Spinal cord (tissue), 10 donors: Measurements from ENCODE around the gene ERBB4. TPM values are rescaled to one million over a fixed set of nuclear protein-coding genes. Genes with fewer than 3 reads are reported as not detected.

ENCODE experiments used
- DNase-seq, 6 donors: peaks; one replicate each; pipeline versions ENCODE4 v3.0.0 to v3.0.0-alpha.2; 2013 to 2015; ENCODE audit warnings: low spot score in 6 of 6, low read depth in 4 of 6
- H3K27ac ChIP-seq: one replicate; pipeline ENCODE4 v1.5.1; 2013; ENCODE audit warnings: low read depth, low read length, control low read depth
- H3K27me3 ChIP-seq: one replicate; pipeline ENCODE4 v1.6.1; 2013; ENCODE audit warnings: low read length; ENCODE audit not compliant: control insufficient read depth, insufficient read depth
- H3K36me3 ChIP-seq: one replicate; pipeline ENCODE4 v1.6.1; 2013; ENCODE audit warnings: low read length; ENCODE audit not compliant: control insufficient read depth, insufficient read depth
- H3K4me1 ChIP-seq: one replicate; pipeline ENCODE4 v1.6.1; 2013; ENCODE audit warnings: low read length; ENCODE audit not compliant: control insufficient read depth, insufficient read depth
- H3K4me3 ChIP-seq: one replicate; pipeline ENCODE4 v1.5.1; 2013; ENCODE audit warnings: low read depth, low read length, control low read depth
- H3K9me3 ChIP-seq: one replicate; pipeline ENCODE4 v1.6.1; 2013; ENCODE audit warnings: low read length; ENCODE audit not compliant: control insufficient read depth, insufficient read depth
- WGBS: methylation state at CpG from one replicate; pipeline ENCODE4 v1.1.5; 2013; ENCODE audit warnings: missing lambda C conversion rate; ENCODE audit not compliant: insufficient coverage; 5-methylcytosine and 5-hydroxymethylcytosine counted together
- polyA plus RNA-seq, 2 donors: library from polyadenylated mRNA; unstranded; fragments of 120-200 nt; gene quantifications; one replicate each; pipeline ENCODE4 v1.2.1, GENCODE V29; 2013; ENCODE audit not compliant: insufficient read length in 2 of 2
- total RNA-seq, 2 donors: library from RNA; depleted of rRNA in 1 of 2; stranded (reverse); fragments of 120-200 nt in 1 of 2; fragments of >200 nt in 1 of 2; gene quantifications; one replicate each; pipeline versions ENCODE4 v1.2.3 to v1.2.4, GENCODE V29; 2013 to 2014
- donor health status: healthy.

Gene ERBB4
- total and polyA plus RNA-seq, 4 donors: 14.4 to 41.7 (median 20.8) TPM

- Histone ChIP-seq H3K4me1 (no peaks in the 10 kb centered on the region), H3K36me3 (no peaks in the 10 kb centered on the region), H3K27ac (no peak overlapping the region), H3K9me3 (no peaks in the 10 kb centered on the region), H3K27me3 (no peaks in the 10 kb centered on the region), H3K4me3 (no peak overlapping the region)
- no peak for DNase-seq
Observed at GRCh38 chr2:211860224-211860623, 678.4 kb downstream of the ERBB4 start.

- no peaks in the 10 kb centered on the region for H3K36me3 ChIP-seq
- no peak overlapping the region for H3K27ac ChIP-seq
- H3K9me3 ChIP-seq: no peaks in the 10 kb centered on the region
- H3K27me3 ChIP-seq: no peaks in the 10 kb centered on the region
- no peaks in the 10 kb centered on the region for H3K4me1 ChIP-seq
- no peak for DNase-seq
- no peak overlapping the region for H3K4me3 ChIP-seq
- WGBS: no CpG with 5 or more reads among the region's 3 CpGs
Observed at GRCh38 chr2:211854832-211855231, 683.8 kb downstream of the ERBB4 start.

GRCh38 chr2:211846714-211847113, 691.9 kb downstream of the ERBB4 start:
- 60% methylated on average over 1 of the region's 1 CpG for WGBS
- no peak overlapping the region for H3K27ac ChIP-seq
- H3K4me1 ChIP-seq: no peaks in the 10 kb centered on the region
- no peaks in the 10 kb centered on the region for H3K36me3 ChIP-seq
- DNase-seq: peak in 1 of 6 donors; percentile 29
- no peak overlapping the region for H3K4me3 ChIP-seq
- no peaks in the 10 kb centered on the region for H3K27me3 ChIP-seq
- no peaks in the 10 kb centered on the region for H3K9me3 ChIP-seq

- Histone ChIP-seq H3K4me1 (no peaks in the 10 kb centered on the region), H3K4me3 (no peak overlapping the region), H3K27ac (no peak overlapping the region), H3K27me3 (no peaks in the 10 kb centered on the region), H3K36me3 (no peaks in the 10 kb centered on the region), H3K9me3 (no peaks in the 10 kb centered on the region)
- DNase-seq: no peak
Observed at GRCh38 chr2:211846036-211846400, 692.6 kb downstream of the ERBB4 start.

GRCh38 chr2:211845338-211846035, 693.1 kb downstream of the ERBB4 start:
- no peaks in the 10 kb centered on the region for H3K4me1 ChIP-seq
- WGBS: no CpG with 5 or more reads among the region's 3 CpGs
- H3K36me3 ChIP-seq: no peaks in the 10 kb centered on the region
- no peak overlapping the region for H3K27ac ChIP-seq
- no peaks in the 10 kb centered on the region for H3K9me3 ChIP-seq
- no peak for DNase-seq
- H3K27me3 ChIP-seq: no peaks in the 10 kb centered on the region
- H3K4me3 ChIP-seq: no peak overlapping the region

GRCh38 chr2:211837706-211838105, 700.9 kb downstream of the ERBB4 start:
- no peak overlapping the region for H3K27ac ChIP-seq
- no peaks in the 10 kb centered on the region for H3K36me3 ChIP-seq
- 45% methylated on average over 2 of the region's 2 CpGs for WGBS
- no peaks in the 10 kb centered on the region for H3K4me1 ChIP-seq
- no peaks in the 10 kb centered on the region for H3K9me3 ChIP-seq
- H3K4me3 ChIP-seq: no peak overlapping the region
- DNase-seq: no peak
- no peaks in the 10 kb centered on the region for H3K27me3 ChIP-seq

- no peak for DNase-seq
- WGBS: no CpG with 5 or more reads among the region's 3 CpGs
Observed at GRCh38 chr2:211837206-211837605, 701.4 kb downstream of the ERBB4 start.

GRCh38 chr2:211836409-211836808, 702.2 kb downstream of the ERBB4 start:
- 83% methylated on average over 1 of the region's 3 CpGs for WGBS
- DNase-seq: no peak
- H3K27ac ChIP-seq: no peak overlapping the region
- H3K4me1 ChIP-seq: no peaks in the 10 kb centered on the region
- no peaks in the 10 kb centered on the region for H3K27me3 ChIP-seq
- H3K36me3 ChIP-seq: no peaks in the 10 kb centered on the region
- no peak overlapping the region for H3K4me3 ChIP-seq
- H3K9me3 ChIP-seq: no peaks in the 10 kb centered on the region

More at GRCh38 chr2:211837206-211837605, 701.4 kb downstream of the ERBB4 start:
- no peaks in the 10 kb centered on the region for H3K9me3 ChIP-seq
- no peaks in the 10 kb centered on the region for H3K4me1 ChIP-seq
- no peak overlapping the region for H3K4me3 ChIP-seq
- no peak overlapping the region for H3K27ac ChIP-seq
- H3K36me3 ChIP-seq: no peaks in the 10 kb centered on the region
- no peaks in the 10 kb centered on the region for H3K27me3 ChIP-seq

- no peaks in the 10 kb centered on the region for H3K9me3 ChIP-seq
- H3K4me3 ChIP-seq: no peak overlapping the region
- H3K4me1 ChIP-seq: no peaks in the 10 kb centered on the region
- no peaks in the 10 kb centered on the region for H3K36me3 ChIP-seq
- DNase-seq: no peak
- H3K27ac ChIP-seq: no peak overlapping the region
- 83% methylated on average over 1 of the region's 2 CpGs for WGBS
- H3K27me3 ChIP-seq: no peaks in the 10 kb centered on the region
Observed at GRCh38 chr2:211835695-211836094, 702.9 kb downstream of the ERBB4 start.

- no CpG with 5 or more reads among the region's 4 CpGs for WGBS
Observed at GRCh38 chr2:211833582-211834279, 704.9 kb downstream of the ERBB4 start.

More at GRCh38 chr2:211833582-211834279, 704.9 kb downstream of the ERBB4 start:
- Histone ChIP-seq H3K36me3 (no peaks in the 10 kb centered on the region), H3K4me3 (no peak overlapping the region), H3K27me3 (no peaks in the 10 kb centered on the region), H3K4me1 (no peaks in the 10 kb centered on the region), H3K27ac (no peak overlapping the region), H3K9me3 (no peaks in the 10 kb centered on the region)
- no peak for DNase-seq
